ENCODE data around the gene MAML2. TPM values are rescaled to one million over a fixed set of nuclear protein-coding genes. Genes with fewer than 3 reads are reported as not detected.

MAML2 gene
- total RNA-seq, 1 donor: 20.1 TPM

- TF ChIP-seq, protein P1, sequence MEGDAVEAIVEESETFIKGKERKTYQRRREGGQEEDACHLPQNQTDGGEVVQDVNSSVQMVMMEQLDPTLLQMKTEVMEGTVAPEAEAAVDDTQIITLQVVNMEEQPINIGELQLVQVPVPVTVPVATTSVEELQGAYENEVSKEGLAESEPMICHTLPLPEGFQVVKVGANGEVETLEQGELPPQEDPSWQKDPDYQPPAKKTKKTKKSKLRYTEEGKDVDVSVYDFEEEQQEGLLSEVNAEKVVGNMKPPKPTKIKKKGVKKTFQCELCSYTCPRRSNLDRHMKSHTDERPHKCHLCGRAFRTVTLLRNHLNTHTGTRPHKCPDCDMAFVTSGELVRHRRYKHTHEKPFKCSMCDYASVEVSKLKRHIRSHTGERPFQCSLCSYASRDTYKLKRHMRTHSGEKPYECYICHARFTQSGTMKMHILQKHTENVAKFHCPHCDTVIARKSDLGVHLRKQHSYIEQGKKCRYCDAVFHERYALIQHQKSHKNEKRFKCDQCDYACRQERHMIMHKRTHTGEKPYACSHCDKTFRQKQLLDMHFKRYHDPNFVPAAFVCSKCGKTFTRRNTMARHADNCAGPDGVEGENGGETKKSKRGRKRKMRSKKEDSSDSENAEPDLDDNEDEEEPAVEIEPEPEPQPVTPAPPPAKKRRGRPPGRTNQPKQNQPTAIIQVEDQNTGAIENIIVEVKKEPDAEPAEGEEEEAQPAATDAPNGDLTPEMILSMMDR (IDR thresholded peaks at IDR 0.05; ENCODE audit: insufficient read depth, low read length): no peak
- DNase-seq (ENCODE audit: low read depth): peak; percentile 67
- no peak overlapping the region for H3K4me3 ChIP-seq (ENCODE audit: low read depth, low read length)
Measured at GRCh38 chr11:96215110-96215782, 127.7 kb downstream of the MAML2 start.

- no peak for DNase-seq (ENCODE audit: low read depth)
- TF ChIP-seq, protein P1 (IDR thresholded peaks at IDR 0.05; ENCODE audit: insufficient read depth, low read length): no peak
- no peak overlapping the region for H3K4me3 ChIP-seq (ENCODE audit: low read depth, low read length)
Measured at GRCh38 chr11:96214777-96215109, 128.3 kb downstream of the MAML2 start.

GRCh38 chr11:96213500-96213899 is 129.5 kb downstream of the MAML2 start:
- DNase-seq (ENCODE audit: low read depth): peak; percentile 90
- H3K4me3 ChIP-seq (ENCODE audit: low read depth, low read length): no peak overlapping the region
- TF ChIP-seq, protein P1 (IDR thresholded peaks at IDR 0.05; ENCODE audit: insufficient read depth, low read length): no peak

GRCh38 chr11:96211436-96211835 is 131.6 kb downstream of the MAML2 start:
- TF ChIP-seq, protein P1 (IDR thresholded peaks at IDR 0.05; ENCODE audit: insufficient read depth, low read length): no peak
- DNase-seq (ENCODE audit: low read depth): no peak
- no peak overlapping the region for H3K4me3 ChIP-seq (ENCODE audit: low read depth, low read length)

GRCh38 chr11:96207459-96208449 is 135.2 kb downstream of the MAML2 start:
- DNase-seq (ENCODE audit: low read depth): no peak
- TF ChIP-seq, protein P1 (IDR thresholded peaks at IDR 0.05; ENCODE audit: insufficient read depth, low read length): no peak

DNA sequence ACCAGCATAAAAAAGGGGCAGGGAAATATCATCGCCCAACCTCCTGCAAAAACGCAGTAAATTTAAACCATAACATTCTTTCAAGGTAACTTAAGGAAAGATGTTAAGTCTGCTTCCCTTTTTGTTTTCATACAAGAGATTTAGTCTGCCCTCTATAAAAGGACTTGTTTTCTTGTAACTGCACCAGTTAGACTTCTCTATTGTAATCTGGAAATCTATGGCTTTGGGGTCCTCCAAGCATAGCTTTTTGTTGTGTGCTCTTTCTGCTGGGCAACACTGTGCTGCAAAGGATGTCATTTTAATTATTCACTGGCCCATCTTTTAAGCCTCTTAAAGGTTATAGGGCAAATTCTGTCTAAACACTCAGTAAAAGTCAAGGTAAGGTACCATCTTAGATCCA is 136.0 kb downstream of the MAML2 start:
- TF ChIP-seq, protein P1 (IDR thresholded peaks at IDR 0.05; ENCODE audit: insufficient read depth, low read length): no peak
- DNase-seq (ENCODE audit: low read depth): no peak
- no peak overlapping the region for H3K4me3 ChIP-seq (ENCODE audit: low read depth, low read length)

More at GRCh38 chr11:96207459-96208449, 135.2 kb downstream of the MAML2 start:
- no peak overlapping the region for H3K4me3 ChIP-seq (ENCODE audit: low read depth, low read length)

All from fibroblast of the aortic adventitia (primary cell).